SHP77 (cell line): Measurements from ENCODE around the gene TBC1D26.
"Not testable (repeated sequence)": the region's sequence is repeated elsewhere in the genome, so short reads cannot be mapped to it uniquely, and the experiment has no call there.

Experiments
- DNase-seq, 2 experiments: peaks; one replicate each; lab custom pipeline; 2025; lab: John Stamatoyannopoulos, UW

The TBC1D26 gene

GRCh38 chr17:15731900-15732299, at the start of gene TBC1D26:
TSS of gene TBC1D26 (plus strand) at chr17:15732283. CDS start at chr17:15735349, 3,066 bp downstream.
- not testable (repeated sequence) for DNase-seq

- DNase-seq: not testable (repeated sequence)
These were observed 48.9 kb upstream of the TBC1D26 start for GRCh38 chr17:15683135-15683534.

DNA sequence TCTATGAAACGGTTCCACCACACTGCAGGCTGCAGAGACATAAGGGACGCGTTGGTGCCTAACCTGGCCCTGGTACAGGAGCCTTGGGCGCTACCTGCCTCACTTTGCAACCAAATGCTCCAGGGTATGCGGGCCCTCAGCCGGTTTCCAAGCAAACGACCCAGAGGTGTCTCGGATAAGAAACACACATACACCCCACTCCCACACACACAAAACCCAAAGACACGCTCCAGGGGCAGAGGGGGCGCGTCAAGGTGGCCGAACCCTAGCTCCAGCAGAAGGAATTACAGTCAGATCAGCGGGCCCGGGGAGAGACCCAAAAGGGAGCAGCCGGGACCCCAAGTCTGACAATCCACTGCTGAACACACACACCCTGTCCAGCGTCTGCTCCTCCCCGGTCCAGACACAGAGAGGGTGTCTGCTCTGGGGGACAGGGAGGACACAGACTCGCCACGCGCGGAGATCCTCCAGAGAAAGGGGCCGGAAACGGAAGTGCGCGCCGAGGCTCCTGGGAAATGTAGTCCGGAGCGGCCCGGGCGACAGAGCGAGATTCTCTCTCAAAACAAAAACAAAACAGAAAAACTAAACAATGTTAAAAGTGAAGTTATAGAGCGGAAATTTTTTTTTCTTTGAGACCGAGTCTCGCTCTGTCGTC, 48.1 kb upstream of the TBC1D26 start, which contains the start of gene TRIM16:
TSS of gene TRIM16 (minus strand) at position 488 of the 655 bp plus-strand sequence. CDS start 32,702 bp downstream, outside the sequence.
- DNase-seq: peak; percentile 75 to 80

DNA sequence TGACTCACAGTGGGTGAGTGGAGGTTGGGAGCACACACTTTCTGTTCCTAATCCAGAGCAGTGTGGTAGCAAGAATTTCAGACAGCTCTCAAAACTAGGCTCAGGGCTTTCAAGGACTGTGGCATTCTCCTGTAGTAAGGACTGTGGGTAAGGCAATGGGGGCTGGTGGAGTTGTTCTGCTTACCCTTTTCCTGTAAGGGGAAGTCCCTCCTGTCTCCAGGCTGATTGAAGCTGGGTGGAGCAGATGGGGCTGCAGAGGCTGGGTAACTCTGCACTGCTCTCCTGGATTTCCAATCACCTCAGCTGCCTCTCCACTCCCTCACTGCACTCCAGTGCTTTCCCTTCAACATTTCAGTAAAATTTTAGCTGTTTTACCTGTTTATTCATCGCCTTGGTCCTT, 44.6 kb upstream of the TBC1D26 start:
- not testable (repeated sequence) for DNase-seq

DNA sequence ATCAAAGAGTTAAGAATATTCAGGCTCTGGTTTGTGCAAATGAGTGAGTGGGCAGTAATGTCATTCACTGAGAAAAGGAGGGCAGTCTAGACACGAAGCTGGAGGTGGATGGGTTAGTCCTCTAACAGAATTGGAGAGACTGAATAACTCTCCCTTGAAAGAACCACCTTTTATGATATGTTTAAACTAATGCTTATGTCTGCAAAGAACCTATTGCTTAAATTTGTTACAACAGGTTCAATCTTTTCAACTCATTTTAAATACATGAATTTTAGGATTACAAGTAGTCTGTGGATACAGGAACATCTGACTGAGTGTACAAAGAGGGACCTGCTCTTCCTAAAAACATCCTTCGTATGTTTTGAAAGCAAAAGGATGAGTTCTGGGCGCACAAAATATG, 33.1 kb upstream of the TBC1D26 start:
- not testable (repeated sequence) for DNase-seq

- peak; percentile 99 to 100 for DNase-seq
These were observed 32.6 kb upstream of the TBC1D26 start, which contains the start of gene ZNF286A for GRCh38 chr17:15699413-15699924. TSS of gene ZNF286A (plus strand) at chr17:15699752. CDS start at chr17:15700330, 578 bp downstream.

GRCh38 chr17:15699937-15700336, 32.1 kb upstream of the TBC1D26 start:
- DNase-seq: not testable (repeated sequence)

- DNase-seq: not testable (repeated sequence)
These were observed 27.8 kb upstream of the TBC1D26 start for GRCh38 chr17:15704239-15704638.

DNA sequence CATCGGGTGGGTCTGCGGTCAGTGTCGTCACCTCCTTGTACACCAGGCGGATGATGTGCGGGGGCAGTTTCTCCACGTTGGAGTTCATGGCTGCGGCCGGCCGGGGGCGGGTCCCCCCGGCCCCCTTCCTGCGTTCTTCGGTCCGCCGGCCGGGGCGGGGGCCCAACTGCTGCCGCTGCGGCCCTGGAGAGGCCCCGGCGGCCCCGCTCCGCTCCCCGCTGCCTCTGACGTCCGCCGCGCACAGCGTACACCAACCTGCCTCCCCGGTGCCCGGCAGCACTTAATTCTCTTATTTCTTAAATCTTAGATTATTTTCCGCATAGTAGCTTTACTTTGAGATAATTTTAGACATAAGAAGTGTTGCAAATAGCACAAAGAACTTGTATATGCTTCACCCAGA, 27.3 kb upstream of the TBC1D26 start:
- not testable (repeated sequence) for DNase-seq

DNA sequence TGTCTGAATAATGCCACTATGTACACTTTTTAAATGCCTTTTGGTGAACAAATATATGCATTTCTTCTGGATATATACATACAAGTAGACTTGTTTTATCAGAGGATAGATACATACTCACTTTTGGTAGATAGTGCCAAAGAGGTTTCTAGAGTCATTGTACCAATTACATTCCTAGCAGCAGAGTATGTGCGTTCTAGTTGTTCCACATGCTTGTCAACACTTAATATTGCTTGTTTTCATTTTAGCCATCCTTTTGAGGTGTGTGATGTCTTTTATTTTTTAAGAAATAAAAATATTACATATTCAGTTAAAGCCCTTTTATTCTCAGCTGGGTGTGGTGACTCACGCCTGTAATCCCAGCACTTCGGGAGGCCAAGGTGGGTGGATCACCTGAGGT, 23.2 kb upstream of the TBC1D26 start:
- DNase-seq: not testable (repeated sequence)

DNA sequence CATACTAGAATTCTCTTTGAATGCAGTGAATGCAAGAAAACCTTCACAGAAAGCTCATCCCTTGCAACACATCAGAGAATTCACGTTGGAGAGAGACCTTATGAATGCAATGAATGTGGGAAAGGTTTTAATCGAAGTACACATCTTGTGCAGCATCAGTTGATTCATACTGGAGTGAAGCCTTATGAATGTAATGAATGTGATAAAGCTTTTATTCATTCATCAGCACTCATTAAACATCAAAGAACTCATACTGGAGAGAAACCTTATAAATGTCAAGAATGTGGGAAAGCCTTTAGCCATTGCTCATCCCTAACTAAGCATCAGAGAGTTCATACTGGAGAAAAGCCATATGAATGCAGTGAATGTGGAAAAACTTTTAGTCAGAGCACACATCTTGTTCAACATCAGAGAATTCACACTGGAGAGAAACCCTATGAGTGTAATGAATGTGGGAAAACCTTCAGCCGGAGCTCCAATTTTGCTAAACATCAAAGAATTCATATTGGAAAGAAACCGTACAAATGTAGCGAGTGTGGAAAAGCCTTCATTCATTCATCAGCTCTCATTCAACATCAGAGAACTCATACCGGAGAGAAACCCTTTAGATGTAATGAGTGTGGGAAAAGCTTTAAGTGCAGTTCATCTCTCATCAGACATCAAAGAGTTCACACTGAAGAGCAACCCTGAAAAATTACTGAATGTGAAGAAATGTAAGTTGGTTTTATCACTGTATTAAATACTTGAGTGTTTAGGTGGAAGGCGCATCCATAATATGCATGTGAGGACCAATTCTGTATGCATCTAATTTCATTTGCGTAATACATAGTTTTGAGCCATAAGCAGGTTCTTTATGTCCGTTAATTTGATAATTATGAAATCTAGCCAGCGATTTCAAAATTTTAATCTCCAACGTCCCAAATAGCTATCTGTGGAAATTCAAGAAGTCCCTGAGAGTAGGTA, 15.2 kb upstream of the TBC1D26 start:
- DNase-seq: not testable (repeated sequence)

- DNase-seq: not testable (repeated sequence)
These were observed 1.5 kb upstream of the TBC1D26 start for GRCh38 chr17:15730535-15730934.

- DNase-seq: not testable (repeated sequence)
These were observed 1.2 kb downstream of the TBC1D26 start for GRCh38 chr17:15733174-15733789.

GRCh38 chr17:15736578-15736977, 4.5 kb downstream of the TBC1D26 start:
- not testable (repeated sequence) for DNase-seq

- no peak for DNase-seq
These were observed 6.0 kb downstream of the TBC1D26 start for GRCh38 chr17:15738066-15738465.

- not testable (repeated sequence) for DNase-seq
These were observed 7.2 kb downstream of the TBC1D26 start for GRCh38 chr17:15739259-15739658.

DNA sequence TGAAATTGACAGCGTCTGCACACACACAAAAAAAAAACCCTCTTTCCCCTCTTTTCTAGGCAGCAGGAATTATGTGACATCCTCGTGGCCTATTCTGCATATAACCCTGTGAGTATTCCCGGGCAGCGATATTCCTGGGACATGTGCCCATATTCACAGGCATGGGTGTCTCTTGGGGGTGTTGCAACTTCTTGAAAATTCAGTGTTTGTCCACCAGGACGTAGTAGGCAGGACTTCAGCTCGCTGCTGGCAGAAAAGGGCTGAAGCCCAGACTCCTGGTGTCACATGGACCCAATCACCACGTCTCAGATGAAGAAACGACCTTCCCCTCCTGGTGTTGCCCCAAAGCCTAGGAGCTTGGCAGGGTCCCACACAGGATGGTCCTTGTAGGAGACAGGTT, 8.0 kb downstream of the TBC1D26 start:
- not testable (repeated sequence) for DNase-seq

- no peak for DNase-seq
These were observed 8.6 kb downstream of the TBC1D26 start for GRCh38 chr17:15740570-15741120.

DNA sequence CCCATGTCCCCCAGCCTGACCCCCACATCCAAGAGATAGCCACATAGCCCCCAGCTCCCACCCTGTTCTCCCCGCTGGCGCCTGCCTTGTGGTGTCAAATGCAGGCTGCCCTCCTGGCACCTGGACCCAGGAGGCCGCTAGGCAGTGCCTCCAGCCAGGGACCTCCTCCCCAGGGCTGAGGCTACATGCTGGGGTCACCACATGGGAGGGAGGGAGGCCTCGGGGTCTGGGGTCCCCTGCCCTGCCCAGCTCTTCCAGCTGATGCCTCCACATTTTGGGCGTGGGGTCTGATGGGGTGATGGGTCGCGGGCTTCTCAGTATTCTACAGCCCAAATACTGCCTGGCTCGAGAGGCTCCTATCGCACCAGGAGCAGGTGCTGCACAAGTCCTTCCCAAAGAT, 9.5 kb downstream of the TBC1D26 start:
- DNase-seq: no peak

- no peak for DNase-seq
These were observed 10.1 kb downstream of the TBC1D26 start for GRCh38 chr17:15742051-15742795.

GRCh38 chr17:15742921-15743320, 10.8 kb downstream of the TBC1D26 start:
- DNase-seq: no peak
